IPS DF 6.9 (cell line): Measurements from ENCODE around the gene C1QTNF8.

Source experiments
- DNase-seq: peaks from one replicate; pipeline ENCODE4 v3.0.0-alpha.2; 2013; ENCODE audit warnings: low read depth, low spot score
- H3K27ac ChIP-seq: one replicate; pipeline ENCODE4 v1.5.1; 2013; ENCODE audit warnings: low read length, control low read depth
- H3K27me3 ChIP-seq: 2 replicates; pipeline ENCODE4 v1.6.1; 2013; ENCODE audit warnings: mild to moderate bottlenecking, low read length; ENCODE audit not compliant: control insufficient read depth, insufficient read depth
- H3K36me3 ChIP-seq: 2 replicates; pipeline ENCODE4 v1.6.1; 2013; ENCODE audit warnings: low read length; ENCODE audit not compliant: control insufficient read depth, insufficient read depth
- H3K4me1 ChIP-seq: 2 replicates; pipeline ENCODE4 v1.6.1; 2013; ENCODE audit warnings: low read length; ENCODE audit not compliant: control insufficient read depth, insufficient read depth
- H3K4me3 ChIP-seq: 2 replicates; pipeline ENCODE4 v1.5.1; 2013; ENCODE audit warnings: mild to moderate bottlenecking, low read length
- H3K9me3 ChIP-seq: 2 replicates; pipeline ENCODE4 v1.6.1; 2013; ENCODE audit warnings: low read length, inconsistent platforms; ENCODE audit not compliant: control insufficient read depth, insufficient read depth
- WGBS: extraction: QIAGEN DNeasy Blood & Tissue Kit; methylation state at CpG from one replicate; pipeline ENCODE4 v1.1.7; 2013; ENCODE audit warnings: mixed read lengths, missing lambda C conversion rate; ENCODE audit not compliant: insufficient read length, insufficient coverage; 5-methylcytosine and 5-hydroxymethylcytosine counted together

C1QTNF8 gene

GRCh38 chr16:1120577-1120941, 24.5 kb upstream of the C1QTNF8 start:
- Histone ChIP-seq H3K27me3 (no peaks in the 10 kb centered on the region), H3K9me3 (no peaks in the 10 kb centered on the region), H3K36me3 (no peaks in the 10 kb centered on the region), H3K4me3 (no peak overlapping the region), H3K4me1 (no peaks in the 10 kb centered on the region; the same call in 1 of the 2 replicates), H3K27ac (no peak overlapping the region)
- WGBS, result no CpG with 5 or more reads among the region's 22 CpGs
- DNase-seq, result no peak

- Histone ChIP-seq H3K36me3 (no peaks in the 10 kb centered on the region), H3K9me3 (no peaks in the 10 kb centered on the region), H3K27ac (no peak overlapping the region), H3K4me3 (no peak overlapping the region), H3K27me3 (no peaks in the 10 kb centered on the region), H3K4me1 (no peaks in the 10 kb centered on the region; the same call in 1 of the 2 replicates)
- DNase-seq, result no peak
- no CpG with 5 or more reads among the region's 35 CpGs for WGBS
Observed at GRCh38 chr16:1119766-1120576, 23.9 kb upstream of the C1QTNF8 start.

- no CpG with 5 or more reads among the region's 19 CpGs for WGBS
- no peak for DNase-seq
- Histone ChIP-seq H3K27ac (no peak overlapping the region), H3K9me3 (no peaks in the 10 kb centered on the region), H3K4me1 (no peaks in the 10 kb centered on the region; the same call in 1 of the 2 replicates), H3K36me3 (no peaks in the 10 kb centered on the region), H3K27me3 (no peaks in the 10 kb centered on the region), H3K4me3 (no peak overlapping the region)
Observed at GRCh38 chr16:1119129-1119528, 23.1 kb upstream of the C1QTNF8 start.

- no CpG with 5 or more reads among the region's 19 CpGs for WGBS
- no peak overlapping the region for H3K27ac ChIP-seq
- H3K27me3 ChIP-seq, result no peaks in the 10 kb centered on the region
- no peak for DNase-seq
- no peaks in the 10 kb centered on the region; the same call in 1 of the 2 replicates for H3K4me1 ChIP-seq
- no peaks in the 10 kb centered on the region for H3K9me3 ChIP-seq
- no peaks in the 10 kb centered on the region for H3K36me3 ChIP-seq
- H3K4me3 ChIP-seq, result no peak overlapping the region
Observed at GRCh38 chr16:1117926-1118325, 21.9 kb upstream of the C1QTNF8 start.

- H3K4me3 ChIP-seq, result no peak overlapping the region
- H3K27me3 ChIP-seq, result no peaks in the 10 kb centered on the region
- H3K9me3 ChIP-seq, result no peaks in the 10 kb centered on the region
- no CpG with 5 or more reads among the region's 34 CpGs for WGBS
- DNase-seq, result no peak
- H3K4me1 ChIP-seq, result no peaks in the 10 kb centered on the region; the same call in 1 of the 2 replicates
- no peak overlapping the region for H3K27ac ChIP-seq
- no peaks in the 10 kb centered on the region for H3K36me3 ChIP-seq
Observed at GRCh38 chr16:1117176-1117900, 21.3 kb upstream of the C1QTNF8 start.

- no peak overlapping the region for H3K27ac ChIP-seq
- no peak overlapping the region for H3K4me3 ChIP-seq
- no peaks in the 10 kb centered on the region for H3K27me3 ChIP-seq
- no CpG with 5 or more reads among the region's 16 CpGs for WGBS
- no peaks in the 10 kb centered on the region; the same call in 1 of the 2 replicates for H3K4me1 ChIP-seq
- H3K36me3 ChIP-seq, result no peaks in the 10 kb centered on the region
- no peak for DNase-seq
- H3K9me3 ChIP-seq, result no peaks in the 10 kb centered on the region
Observed at GRCh38 chr16:1116693-1117077, 20.6 kb upstream of the C1QTNF8 start.

GRCh38 chr16:1113889-1114526, 18.0 kb upstream of the C1QTNF8 start:
- no peaks in the 10 kb centered on the region for H3K27me3 ChIP-seq
- no peaks in the 10 kb centered on the region; the same call in 1 of the 2 replicates for H3K4me1 ChIP-seq
- no CpG with 5 or more reads among the region's 15 CpGs for WGBS

GRCh38 chr16:1113489-1113888, 17.4 kb upstream of the C1QTNF8 start:
- no peaks in the 10 kb centered on the region for H3K27me3 ChIP-seq
- no peak overlapping the region for H3K27ac ChIP-seq

More at GRCh38 chr16:1113889-1114526, 18.0 kb upstream of the C1QTNF8 start:
- Histone ChIP-seq H3K9me3 (no peaks in the 10 kb centered on the region), H3K4me3 (no peak overlapping the region), H3K36me3 (no peaks in the 10 kb centered on the region), H3K27ac (no peak overlapping the region)
- DNase-seq, result no peak

GRCh38 chr16:1112506-1113184, 16.6 kb upstream of the C1QTNF8 start:
- Histone ChIP-seq H3K36me3 (no peaks in the 10 kb centered on the region), H3K27ac (no peak overlapping the region), H3K4me1 (no peaks in the 10 kb centered on the region; the same call in 1 of the 2 replicates), H3K4me3 (no peak overlapping the region), H3K27me3 (no peaks in the 10 kb centered on the region), H3K9me3 (no peaks in the 10 kb centered on the region)
- no CpG with 5 or more reads among the region's 26 CpGs for WGBS
- no peak for DNase-seq

More at GRCh38 chr16:1113489-1113888, 17.4 kb upstream of the C1QTNF8 start:
- Histone ChIP-seq H3K4me1 (no peaks in the 10 kb centered on the region; the same call in 1 of the 2 replicates), H3K9me3 (no peaks in the 10 kb centered on the region), H3K4me3 (no peak overlapping the region), H3K36me3 (no peaks in the 10 kb centered on the region)
- DNase-seq, result no peak
- WGBS, result no CpG with 5 or more reads among the region's 16 CpGs

- Histone ChIP-seq H3K9me3 (no peaks in the 10 kb centered on the region), H3K4me1 (no peaks in the 10 kb centered on the region; the same call in 1 of the 2 replicates), H3K4me3 (no peak overlapping the region), H3K36me3 (no peaks in the 10 kb centered on the region), H3K27ac (no peak overlapping the region), H3K27me3 (no peaks in the 10 kb centered on the region)
- no CpG with 5 or more reads among the region's 19 CpGs for WGBS
- DNase-seq, result no peak
Observed at GRCh38 chr16:1109648-1110047, 13.6 kb upstream of the C1QTNF8 start.
